T follicular helper cell (primary cell): ENCODE data around the gene THAP3.
"Not testable (repeated sequence)": the region's sequence is repeated elsewhere in the genome, so short reads cannot be mapped to it uniquely, and the experiment has no call there.

ENCODE experiments used
- DNase-seq: peaks from one replicate; pipeline ENCODE4 v3.0.0-alpha.2; 2020; ENCODE audit warnings: low read depth

The THAP3 gene

GRCh38 chr1:6591222-6591621 is 33.4 kb upstream of the THAP3 start:
- no peak for DNase-seq

DNA sequence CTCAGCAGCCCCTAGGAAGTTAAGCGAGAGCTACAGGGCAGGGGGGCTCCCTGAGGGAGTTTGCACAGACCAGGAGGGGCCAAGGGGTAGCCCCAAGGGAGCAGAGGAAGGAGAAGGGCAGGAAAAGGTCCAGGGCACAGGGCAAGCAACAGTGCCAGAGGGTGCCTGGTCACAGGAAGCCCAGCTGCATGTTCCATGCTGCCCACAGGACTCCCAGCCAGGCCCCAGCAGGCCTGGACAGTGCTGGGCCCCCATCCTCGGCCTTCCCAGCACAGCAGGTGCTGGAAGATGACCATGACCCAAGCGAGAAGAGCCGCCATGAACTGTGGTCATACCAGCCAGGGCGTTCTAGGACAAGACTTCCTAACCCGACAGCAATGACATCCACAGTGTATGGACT is 33.0 kb upstream of the THAP3 start:
- no peak for DNase-seq

GRCh38 chr1:6592441-6592840 is 32.2 kb upstream of the THAP3 start:
- DNase-seq = no peak

DNA sequence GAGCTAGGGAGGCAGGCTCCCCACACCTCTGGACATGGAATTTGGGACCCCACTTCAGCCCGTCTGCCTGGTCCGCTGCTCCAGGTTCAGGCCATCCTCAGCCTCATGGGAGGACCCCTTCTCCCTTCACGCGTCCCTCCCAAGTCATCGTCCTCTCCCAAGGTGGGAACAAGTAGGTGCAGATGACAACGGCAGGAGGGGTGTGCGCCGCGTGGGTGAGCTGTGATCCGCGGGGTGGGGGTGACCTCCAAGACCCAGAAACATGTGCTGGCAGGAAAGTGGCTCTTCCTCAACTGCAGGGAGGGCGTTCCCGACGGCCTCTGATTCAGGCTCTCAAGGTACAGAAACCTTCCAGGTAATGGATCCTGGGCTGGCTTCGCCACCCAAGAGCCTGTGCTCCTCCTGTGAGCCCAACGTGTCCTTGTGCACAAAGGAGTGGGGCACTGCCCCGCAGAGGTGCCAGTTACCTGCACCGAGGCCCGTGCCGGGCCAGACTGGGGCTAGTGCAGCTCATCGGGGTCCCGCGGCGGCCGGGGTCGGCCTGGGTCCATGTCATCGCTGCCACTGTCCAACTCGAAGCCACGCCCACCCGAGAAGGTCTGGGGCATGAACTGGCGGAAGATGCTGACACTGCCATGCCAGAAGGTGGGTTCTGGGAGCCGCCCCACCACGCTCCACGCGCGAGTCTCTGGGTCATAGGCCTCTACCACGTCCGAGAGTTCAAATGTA is 31.6 kb upstream of the THAP3 start:
- no peak for DNase-seq

- DNase-seq = no peak
Observed at GRCh38 chr1:6593810-6594209, 30.9 kb upstream of the THAP3 start.

- DNase-seq = no peak
Observed at GRCh38 chr1:6594977-6595740, 29.5 kb upstream of the THAP3 start.

DNA sequence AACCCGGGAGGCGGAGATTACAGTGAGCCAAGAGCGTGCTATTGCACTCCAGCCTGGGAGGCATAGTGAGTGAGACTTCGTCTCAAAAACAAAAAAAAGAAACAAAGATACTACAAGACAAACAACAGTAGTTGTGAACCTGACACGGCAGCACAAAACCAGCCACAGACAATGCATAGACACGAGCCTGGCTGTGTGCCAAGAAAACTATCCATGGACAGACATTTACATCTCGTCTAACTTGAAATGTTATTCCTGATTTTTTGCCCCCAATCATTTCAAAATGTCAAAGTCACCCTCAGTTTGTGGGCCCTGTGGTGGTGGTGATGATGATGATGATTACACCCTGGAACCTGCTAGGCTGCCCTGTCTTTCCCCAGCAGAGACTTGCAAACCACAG is 28.3 kb upstream of the THAP3 start:
- DNase-seq = no peak

- DNase-seq = no peak
Observed at GRCh38 chr1:6596886-6597776, 27.5 kb upstream of the THAP3 start.

DNA sequence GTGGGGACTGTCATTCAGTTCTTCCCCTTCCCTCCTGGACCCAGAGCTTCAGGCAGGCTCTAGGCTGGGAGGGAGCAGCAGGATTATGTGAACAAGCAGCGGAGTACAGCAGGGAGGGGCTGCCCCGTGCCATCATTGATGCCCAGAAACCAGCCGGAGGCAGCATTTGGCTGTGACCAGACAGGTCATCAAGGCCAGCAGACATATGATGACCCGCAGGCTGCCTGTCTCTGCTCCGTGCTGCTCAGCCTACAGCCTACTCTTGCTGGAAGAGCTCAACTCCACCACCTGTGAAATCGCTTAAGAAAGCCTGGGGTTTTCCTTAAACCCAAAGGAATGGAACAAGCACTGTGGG is 26.9 kb upstream of the THAP3 start:
- no peak for DNase-seq

- peak; percentile 24 for DNase-seq
Observed at GRCh38 chr1:6599141-6599975, 25.3 kb upstream of the THAP3 start.

DNA sequence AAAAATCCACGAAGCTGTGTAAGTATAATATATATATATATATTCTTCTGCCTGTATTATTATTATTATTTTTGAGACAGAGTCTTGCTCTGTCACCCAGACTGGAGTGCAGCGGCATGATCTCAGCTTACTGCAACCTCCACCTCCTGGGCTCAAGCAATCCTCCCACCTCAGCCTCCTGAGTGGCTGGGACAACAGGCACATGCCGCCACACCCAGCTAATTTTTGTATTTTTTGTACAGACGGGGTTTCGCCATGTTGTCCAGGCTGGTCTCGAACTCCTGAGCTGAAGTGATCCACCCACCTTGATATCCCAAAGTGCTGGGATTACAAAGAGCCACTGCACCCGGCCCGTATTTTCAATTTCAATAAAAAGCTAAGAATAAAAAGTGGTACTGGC is 24.7 kb upstream of the THAP3 start:
- DNase-seq = not testable (repeated sequence)

DNA sequence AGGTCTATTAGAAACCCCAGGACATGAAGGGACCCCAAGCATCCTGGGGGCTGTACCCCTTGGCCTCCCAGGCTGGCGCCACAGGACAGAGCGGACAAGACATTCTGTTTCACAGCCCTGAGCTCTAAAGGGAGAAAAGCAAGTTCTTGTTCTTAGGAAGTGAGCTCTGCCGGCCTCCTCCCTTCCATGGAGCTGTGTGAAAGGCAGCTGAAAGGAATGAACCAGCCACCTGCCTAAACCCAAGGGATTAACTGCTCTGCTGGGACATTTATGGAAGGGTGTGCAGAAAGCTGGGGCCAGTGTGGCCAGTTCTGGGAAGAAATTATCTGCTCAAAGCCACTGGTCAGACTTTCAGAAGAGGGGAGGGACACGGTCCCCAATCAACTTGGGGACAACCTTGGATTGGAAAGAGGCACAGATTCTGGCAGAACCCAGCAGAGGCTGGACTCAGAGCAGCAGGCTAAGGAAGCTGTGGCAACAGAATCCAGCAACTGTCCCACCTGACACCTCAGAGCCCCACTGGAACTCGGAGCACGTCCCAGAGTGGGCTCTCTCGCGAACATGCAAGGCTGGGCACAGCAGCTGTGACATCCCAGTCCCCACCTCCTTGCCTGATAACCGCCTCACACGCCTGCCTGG is 24.1 kb upstream of the THAP3 start:
- DNase-seq = no peak

DNA sequence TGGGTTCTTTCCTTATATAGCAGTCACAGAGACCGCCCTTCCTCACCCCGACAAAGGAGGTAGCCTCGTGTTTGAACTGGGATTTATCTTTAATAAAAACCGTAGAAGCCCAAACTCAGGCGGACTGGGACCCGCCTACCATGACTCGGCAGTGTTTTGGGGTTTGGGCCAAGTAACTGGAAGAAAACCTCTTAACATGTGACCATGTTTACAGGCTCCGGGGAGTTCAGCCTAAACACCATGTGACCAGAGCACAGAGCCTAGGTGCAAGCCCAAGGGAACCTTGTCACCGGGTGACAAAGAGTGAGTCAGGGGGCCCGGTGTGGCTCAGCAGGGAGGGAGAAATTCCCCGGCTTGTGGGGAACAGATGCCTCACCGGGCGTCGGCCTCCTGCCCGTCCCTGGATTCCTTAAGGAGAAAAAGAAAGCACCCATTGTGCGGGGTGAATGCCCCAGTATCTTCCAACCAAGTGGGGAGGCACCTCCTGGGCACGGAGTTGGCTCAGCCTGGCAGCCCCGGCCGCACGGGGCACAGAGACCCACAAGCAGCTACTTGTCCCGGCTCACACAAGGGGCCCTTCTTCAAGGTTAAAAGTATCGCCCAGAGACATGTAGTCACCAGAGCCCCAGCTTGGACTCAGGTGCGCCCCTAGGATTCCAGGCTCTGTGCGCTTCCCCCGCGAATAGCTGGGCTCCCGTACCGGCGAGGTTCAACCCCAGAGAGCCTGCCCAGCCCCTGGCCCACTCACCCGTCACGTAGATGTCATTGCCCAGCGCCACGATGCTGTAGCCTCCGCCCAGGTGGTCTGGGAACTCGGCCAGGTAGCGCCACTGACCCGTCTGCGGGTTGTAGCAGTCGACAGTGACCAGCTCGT is 23.4 kb upstream of the THAP3 start:
- peak; percentile 65 for DNase-seq

DNA sequence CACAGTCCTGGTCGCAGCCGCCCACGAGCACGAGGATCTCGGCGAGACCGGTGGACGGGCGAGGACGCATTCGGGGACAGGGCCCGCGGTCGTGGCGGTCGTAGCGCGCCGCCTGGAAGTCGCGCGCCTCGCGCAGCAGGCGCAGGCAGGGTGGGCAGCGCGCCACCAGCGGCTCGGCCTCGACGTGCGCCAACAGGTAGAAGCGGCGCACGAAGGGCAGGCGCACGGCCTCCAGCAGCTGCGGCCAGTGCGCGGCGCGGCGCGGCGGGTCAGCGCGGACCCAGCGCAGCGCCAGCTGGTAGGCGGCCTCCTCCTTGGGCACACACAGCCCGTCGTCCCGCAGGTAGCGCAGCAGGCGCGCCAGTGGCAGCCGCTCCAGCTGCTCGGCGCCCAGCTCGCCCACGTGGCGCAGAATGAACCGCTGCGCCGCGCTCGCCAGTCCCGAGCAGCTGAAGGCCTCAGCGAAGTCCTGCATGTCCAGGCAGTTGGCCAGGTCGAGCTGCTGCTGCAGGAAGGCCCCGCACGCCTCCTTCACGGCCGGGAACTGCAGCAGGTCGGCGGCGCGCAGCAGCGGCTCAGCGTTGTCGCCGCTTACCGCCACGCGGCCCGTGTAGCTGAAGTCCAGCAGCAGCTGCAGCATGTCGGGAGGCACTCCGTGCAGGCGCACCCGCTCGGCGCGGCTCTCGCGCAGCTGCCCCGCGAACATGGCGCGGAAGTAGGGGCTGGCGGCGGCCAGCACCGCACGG is 22.6 kb upstream of the THAP3 start:
- DNase-seq = no peak

DNA sequence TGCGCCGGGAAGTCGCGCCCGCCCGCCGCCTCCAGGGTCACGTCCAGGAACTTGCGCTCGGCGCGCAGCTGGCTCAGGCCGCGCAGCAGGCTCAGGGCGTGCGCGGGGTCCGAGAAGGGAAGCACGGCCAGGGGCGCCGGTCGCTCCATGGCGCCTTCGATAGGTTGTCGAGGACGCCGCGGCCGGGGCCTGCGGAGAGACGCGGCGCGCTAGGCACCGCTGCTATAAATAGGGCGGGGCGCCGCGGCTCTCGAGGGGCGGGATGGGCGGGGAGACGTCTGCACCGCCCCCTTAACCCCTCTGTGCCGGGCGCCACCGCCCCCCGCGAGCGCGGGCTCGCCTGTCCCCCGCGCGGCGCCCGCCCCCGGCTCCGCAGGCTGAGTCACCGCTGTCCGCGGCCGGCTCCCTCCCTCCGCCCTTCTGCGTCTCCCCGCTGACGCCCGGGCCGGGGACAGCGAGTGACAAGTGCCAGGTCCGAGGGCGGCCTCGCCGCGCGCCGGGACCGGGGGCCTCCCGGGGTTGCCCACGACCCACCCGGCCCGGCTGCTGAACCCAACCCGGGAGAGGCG is 21.9 kb upstream of the THAP3 start, which contains the start of gene KLHL21:
Gene KLHL21, minus strand, starts transcription at position 201 of the 569 bp plus-strand sequence. Its CDS starts 52 bp downstream, at position 149.
- DNase-seq = peak; percentile 71

GRCh38 chr1:6603238-6603914 is 21.3 kb upstream of the THAP3 start:
- DNase-seq = peak; percentile 46

GRCh38 chr1:6603915-6604558 is 20.6 kb upstream of the THAP3 start:
- DNase-seq = no peak
